Umbilical cord (tissue), 2 donors: Measurements from ENCODE around the gene PNPLA7. TPM values are rescaled to one million over a fixed set of nuclear protein-coding genes. Genes with fewer than 3 reads are reported as not detected.

Source experiments
- DNase-seq: peaks from one replicate; pipeline ENCODE4 v3.0.0-alpha.2; 2015; ENCODE audit warnings: low spot score
- total RNA-seq: library from RNA; depleted of rRNA; stranded (reverse); fragments of >200 nt; gene quantifications from one replicate; pipeline ENCODE4 v1.2.3, GENCODE V29; 2014; ENCODE audit warnings: low replicate concordance; ENCODE audit not compliant: insufficient read depth

The PNPLA7 gene
- total RNA-seq, 1 donor from 2014 or later = 4.3 TPM

DNA sequence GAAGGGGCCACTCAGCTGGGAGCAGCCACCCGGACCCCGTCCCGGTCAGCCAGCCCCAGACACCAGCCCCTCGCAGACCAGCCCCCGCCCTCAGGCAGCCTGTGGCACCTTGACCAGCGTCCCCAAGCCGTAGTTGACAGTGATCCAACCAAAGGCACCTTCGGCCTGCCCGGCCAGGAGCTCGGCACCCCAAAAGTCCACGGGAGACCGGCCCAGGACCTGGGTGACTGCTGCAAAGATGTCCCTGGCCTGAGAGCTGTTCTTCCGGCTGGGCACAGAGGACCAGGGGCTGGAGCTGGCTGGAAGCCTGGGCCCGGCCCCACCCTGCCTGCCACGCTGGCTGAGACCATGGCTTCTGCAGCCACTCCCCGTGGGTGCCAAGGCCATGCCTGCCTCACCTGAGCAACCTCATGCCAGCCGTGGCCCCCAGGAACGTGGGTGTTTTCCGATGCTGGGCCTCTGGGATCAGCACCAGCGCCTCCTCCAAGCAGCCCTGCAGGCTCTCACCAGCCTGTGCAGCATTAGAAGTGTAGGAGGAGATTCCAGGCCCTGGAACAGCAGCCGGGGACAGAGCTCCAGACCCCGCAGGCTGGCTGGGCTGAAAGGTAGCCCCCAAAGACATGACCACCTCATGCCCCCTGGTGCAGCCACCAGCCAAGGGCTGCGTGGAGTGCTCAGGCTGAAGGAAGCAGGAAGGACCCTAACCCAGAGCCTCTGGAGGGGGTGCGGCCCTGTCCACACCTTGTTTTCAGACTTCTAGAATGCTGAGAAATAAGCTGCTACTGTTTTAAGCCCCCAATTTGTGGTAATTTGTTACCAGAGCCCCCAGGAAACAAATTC is 113.2 kb downstream of the PNPLA7 start:
- no peak for DNase-seq

DNA sequence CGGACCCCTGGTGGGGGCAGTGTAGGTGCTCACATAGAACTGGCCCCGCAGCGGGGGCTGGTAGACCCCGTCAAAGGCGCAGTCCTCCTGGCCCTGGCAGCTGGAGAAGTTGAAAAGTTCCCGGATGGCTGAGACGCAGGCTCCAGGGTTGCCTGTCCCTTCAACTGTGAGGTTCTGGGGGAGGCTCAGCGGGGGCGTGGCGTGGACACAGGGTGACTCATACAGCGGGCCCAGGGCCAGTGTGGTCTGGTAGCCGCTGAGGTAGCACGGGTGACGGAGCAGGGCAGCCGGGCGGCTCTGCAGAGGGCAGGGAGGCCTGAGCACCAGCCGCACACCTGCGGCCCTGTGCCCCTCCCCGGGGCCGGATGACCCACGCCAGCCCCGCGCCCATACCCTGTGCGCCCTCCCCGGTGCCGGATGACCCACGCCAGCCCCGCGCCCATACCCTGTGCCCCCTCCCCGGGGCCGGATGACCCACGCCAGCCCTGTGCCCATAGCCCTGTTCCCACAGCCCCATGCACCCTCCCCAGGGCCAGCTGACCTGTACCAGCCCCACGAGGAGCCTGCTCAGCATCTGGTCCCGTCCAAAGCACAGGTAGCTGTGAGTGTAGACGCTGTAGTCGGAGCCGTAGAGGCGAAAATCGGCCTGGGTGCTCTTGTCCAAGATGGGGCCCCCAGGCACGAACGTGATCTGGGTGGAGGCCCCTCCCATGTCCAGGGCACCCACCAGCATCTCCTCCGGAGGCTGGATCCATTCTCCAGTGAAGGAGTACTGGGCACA is 114.0 kb downstream of the PNPLA7 start:
- DNase-seq = no peak

DNA sequence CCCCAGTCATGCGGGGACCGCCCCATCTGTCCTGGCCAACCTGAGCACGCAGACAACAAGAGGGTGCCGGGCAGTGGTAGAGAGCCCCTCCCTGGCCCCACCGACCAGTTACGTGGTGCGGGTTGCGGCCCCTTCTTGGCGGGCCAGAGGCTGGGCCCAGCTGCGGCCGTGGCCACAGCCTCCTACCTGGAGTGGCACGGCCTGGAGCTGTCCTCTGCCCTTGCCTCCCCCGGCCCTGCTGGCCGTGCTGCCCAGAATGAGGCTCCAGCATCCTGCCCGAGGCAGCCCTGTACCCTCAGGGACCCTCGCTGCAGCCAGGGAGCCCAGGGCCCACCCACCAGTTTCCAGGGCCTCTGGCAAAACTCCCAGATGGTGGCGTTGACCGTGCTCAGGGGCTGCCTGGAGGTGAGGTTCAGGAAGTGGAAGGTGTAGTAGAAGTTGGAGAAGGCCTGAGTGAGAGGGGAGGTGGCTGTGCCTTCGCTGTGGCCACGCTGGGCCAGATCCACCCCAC is 114.8 kb downstream of the PNPLA7 start:
- no peak for DNase-seq

DNA sequence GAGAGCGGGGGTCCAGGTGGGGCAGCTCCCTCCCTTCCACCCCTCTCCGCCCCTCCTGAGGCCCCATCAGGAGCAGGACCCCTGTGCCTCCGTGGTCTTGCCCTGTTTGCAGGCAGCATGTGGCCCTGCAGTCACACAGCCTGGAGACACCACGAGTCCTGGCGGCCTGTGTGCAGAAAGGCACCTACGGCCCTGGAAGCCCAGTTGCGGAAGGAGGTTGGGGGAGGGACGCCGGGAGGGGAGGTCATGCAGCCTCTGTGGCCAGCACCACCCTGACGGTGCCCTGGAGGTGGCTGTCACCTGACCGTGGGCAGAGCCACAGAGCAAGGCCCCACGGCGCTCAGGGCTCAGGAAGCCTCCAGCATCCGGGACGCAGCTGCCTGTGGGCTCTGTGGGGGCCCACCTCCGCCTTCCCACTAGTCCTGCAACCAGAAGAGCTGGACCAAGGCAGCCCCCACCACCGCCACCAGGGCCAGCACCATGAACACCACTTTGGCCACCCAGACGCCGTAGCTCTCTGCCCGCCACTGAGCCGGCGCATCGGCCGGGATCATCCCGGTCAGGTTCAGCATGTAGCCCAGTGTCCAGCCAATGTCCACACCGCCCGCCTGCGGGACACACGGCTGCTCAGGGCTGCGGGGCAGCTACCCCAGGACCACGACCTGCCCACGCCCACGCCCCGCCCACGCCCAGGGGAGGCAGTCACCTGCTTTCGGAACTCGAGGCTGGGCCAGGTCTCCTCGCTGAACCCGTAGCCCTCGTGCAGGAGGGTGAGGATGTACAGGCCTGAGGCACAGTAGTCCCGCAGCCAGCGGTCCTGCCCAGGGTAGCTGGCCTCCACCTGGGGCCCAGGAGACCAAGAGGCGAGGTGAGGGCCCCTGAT is 115.5 kb downstream of the PNPLA7 start:
- DNase-seq = no peak

DNA sequence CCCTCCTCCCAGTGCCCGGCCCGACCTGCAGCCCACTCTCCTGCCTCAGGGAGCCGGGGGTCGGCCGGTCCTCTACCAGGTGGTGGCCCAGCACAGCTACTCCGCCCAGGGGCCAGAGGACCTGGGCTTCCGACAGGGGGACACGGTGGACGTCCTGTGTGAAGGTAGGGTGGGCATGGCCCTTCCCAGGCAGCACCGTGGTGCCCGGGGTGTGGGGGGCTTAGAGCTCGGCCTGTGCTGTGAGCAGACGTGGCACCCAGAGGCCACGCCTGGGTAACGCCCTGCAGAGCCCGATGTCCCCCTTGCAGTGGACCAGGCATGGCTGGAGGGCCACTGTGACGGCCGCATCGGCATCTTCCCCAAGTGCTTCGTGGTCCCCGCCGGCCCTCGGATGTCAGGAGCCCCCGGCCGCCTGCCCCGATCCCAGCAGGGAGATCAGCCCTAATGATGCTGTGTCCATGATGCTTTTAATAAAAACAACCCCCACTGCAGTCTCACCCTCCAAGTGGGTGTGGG is 116.2 kb downstream of the PNPLA7 start:
- no peak for DNase-seq

DNA sequence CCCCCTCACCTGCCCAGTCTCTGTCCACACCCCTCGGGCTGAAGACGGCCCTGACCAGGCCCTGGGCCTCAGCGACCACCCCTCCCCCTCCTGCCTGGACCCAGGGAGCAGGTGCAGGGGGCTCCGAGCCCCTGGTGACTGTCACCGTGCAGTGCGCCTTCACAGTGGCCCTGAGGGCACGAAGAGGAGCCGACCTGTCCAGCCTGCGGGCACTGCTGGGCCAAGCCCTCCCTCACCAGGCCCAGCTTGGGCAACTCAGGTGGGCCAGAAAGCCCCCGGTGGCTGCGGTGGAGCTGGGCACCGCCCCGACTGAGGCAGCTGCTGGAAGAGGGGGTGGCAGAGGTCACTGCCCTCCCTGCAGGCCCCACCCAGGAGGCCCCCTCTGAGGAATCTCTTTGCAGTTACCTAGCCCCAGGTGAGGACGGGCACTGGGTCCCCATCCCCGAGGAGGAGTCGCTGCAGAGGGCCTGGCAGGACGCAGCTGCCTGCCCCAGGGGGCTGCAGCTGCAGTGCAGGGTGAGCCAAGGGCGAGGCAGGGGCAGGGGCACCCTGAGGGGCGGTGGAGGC is 116.8 kb downstream of the PNPLA7 start:
- no peak for DNase-seq

DNA sequence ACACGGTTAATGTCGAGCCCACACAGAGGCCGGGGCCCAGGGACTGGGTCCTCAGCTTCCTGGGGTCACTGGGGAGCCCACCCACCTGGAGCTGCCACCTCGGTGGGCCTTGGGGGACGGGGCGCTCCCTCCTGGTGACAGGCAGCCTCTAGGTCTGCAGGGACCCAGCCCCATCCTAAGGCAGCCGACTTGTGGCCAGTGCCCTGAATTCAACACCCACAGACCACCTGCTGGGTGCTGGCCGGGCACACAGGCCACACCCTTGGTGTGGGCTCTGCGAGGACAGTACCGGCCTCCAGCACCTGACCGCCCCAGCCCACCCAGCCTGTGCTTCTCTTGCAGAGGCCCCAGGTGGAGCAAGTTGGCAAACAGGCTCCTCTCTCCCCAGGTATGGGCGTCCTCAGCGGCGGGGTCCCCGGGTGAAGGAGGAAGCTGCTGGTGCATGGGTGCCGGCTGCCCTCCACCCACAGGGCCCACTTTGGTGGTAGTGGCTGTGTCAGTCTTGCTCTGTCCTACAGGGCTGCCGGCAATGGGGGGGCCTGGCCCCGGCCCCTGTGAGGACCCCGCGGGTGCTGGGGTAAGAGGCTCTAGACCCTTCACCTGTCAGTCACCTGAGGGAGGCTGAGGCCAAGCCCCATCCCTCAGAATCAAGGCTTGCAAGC is 117.4 kb downstream of the PNPLA7 start:
- DNase-seq = no peak

DNA sequence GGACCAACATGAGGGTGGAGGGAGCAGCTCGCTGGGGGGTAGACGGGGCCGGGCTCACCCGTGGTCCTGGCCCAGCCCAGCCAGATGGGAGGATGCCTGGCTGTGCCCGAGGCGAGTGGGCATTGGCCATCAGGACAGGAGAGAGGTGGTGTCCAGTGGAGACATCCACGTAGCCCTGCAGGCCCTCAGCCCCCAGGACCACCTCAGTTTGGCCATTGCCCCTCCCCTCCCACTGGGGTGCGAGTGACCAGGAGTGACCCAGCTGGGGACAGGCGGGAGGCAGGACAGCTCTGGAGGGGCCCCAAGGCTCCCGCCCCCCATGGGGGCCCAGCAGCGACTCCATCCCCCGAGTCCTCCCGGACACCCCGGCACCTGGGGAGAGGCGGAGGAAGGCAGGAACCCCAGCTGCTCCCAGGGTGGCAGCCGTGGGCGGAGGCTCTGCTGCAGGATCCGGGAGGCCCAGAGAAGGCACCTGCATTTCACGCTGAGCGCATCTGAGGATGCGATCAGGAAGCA is 118.7 kb downstream of the PNPLA7 start:
- no peak for DNase-seq

DNA sequence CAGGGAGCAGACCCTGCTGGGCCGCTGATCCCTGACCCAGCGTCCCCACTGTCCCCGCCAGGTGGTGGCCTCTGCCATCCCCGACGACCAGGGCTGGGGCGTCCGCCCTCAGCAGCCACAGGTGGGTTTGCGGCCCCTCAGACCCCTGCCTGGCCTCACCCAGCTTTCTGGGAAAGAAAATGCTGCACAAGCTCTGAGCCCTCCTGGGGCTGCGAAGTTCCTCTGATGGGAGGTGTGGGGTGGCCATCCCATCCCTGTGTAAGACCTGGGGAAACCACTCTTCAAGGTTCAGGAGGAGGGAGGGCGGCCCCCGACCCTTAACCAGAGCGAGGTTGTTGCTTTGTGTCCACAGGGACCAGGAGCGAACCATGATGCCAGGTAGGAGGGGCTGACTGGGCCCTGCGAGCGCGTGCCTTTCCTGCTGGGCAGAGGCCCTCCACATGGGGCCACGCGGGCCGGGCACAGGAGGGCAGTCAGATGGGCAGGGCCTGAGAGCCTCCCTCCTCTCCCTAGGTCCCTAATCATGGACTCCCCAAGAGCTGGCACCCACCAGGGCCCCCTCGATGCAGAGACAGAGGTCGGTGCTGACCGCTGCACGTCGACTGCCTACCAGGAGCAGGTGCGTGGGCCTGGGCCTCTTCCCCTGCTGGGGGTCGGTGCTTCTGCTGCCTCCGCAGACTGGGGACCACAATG is 119.3 kb downstream of the PNPLA7 start:
- DNase-seq = no peak

DNA sequence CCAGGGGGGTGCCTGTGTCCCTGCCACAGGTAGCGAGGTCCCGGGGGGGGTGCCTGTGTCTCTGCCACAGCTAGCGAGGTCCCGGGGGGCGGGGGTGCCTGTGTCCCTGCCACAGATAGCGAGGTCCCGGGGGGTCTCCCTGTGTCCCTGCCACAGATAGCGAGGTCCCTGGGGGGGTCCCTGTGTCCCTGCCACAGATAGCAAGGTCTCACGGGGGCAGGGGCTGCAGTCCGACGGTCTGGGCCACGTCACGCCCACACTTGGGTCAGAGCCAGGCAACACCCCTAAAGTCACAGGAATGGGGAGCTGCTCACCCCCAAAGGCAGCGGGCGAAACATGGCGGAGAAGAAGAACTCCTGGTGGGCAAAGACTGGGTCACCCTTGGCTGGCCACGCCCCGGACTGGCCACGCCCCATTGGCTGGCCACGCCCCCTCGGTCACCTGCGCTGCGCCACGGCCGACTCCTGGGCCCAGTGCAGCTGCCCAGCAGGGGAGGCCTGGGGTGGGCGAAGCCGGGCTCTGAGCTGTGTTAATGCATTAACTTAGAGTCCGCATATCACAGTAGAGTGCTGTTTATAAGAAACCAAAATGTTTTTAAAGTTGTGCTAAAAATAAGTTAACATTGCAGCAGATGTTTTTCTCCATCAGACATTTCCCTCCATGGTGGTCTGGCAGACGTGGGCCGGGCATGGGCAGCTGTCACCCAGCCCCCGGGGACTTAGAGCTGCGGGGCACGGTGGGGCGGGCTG is 120.1 kb downstream of the PNPLA7 start:
- DNase-seq = no peak

DNA sequence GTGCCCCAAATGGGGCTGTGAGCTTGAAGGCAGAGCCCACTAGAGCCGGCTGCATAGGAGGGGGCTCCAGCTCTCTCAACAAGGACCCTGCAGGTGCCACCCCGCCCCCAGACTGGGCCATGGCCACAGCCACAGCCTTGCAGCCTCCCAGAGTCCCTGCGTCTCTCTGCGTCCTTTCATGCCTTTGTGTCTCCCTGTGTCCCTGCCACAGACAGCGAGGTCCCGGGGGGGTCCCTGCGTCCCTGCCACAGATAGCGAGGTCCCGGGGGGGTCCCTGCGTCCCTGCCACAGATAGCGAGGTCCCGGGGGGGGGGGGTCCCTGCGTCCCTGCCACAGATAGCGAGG is 120.7 kb downstream of the PNPLA7 start:
- no peak for DNase-seq

DNA sequence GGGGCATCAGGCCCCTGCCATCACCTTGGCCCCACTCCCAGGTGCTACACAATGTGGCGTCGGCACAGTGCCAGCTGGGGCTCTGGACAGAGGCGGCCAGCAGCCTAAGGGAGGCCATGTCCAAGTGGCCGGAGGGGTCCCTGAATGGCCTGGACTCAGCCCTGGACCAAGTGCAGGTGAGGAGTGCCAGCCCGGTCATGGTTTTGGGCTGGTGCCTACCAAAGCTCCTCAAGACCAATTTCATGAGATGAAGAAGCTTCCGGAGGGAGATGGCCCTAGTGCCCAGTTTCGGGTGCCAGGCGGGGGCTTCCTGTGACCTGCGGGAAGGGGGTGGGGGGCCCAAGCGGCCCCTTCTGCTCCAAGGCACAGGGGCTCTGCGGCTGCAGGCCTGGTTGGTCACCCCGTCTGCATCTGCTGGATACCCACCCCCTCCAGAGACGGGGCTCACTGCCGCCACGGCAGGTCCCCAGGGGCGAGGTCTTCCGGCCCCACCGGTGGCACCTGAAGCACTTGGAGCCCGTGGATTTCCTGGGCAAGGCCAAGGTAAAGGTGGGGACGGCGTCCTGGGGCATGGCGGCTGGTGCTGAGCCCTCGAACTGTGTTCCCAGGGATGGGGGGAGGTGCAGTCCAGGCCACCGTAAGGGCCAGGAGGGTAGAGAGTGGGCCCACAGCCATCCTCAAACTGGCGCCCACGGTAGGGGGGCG is 121.2 kb downstream of the PNPLA7 start:
- no peak for DNase-seq

DNA sequence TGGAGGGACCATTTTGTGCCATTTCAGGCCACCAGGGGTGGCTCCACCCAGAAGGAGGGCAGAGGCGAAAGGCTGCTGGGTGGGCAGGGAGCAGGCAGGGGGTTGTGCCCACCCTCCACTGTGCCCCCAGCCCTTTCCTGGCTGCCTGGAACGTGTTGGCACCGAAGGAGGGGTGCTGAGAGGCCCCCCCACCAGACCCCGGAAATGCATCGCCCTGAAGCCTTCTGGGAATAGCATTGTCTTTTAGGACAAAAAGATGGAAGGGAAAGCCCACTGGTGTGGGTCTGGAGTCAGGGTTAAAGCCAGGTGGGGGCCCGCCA is 121.9 kb downstream of the PNPLA7 start:
- DNase-seq = no peak

DNA sequence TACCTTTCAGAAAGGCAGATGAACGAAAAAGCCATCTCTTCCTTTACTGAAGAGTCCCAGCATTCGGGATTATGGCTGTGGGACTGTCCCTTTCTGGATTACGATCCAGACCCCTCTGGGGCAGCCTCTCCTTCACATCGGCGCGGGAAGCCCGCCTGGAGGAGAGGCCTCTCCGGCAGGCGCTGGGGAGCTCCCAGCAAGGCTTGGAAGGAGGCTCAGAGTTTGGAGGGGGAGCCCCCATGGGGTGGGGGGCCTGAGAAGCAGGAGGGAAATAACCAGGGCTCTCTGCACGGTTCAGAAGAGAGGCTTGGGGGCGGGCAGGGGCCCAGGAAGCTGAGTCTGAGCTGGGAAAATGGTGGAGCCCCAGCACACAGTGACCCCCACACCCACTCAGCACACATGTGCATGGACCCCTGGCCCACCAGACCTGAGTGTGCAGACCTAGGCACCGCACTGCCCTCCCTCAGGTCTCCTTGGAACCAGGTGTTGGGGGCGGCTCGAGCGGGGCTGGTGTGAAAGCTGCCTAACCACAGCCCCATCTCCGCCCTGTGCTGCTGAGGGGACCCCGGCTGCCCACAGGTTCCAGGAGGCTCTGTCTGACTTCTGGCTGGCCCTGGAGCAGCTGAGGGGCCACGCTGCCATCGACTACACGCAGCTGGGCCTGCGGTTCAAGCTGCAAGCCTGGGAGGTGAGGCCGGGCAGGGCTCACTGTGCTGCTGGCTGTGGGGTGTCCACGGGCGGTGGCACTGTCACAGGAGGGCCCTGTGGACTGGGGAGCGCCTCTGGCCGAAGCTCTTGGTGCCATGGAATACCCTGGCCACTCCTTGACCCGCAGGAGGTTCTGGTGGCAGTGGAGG is 122.5 kb downstream of the PNPLA7 start:
- no peak for DNase-seq

DNA sequence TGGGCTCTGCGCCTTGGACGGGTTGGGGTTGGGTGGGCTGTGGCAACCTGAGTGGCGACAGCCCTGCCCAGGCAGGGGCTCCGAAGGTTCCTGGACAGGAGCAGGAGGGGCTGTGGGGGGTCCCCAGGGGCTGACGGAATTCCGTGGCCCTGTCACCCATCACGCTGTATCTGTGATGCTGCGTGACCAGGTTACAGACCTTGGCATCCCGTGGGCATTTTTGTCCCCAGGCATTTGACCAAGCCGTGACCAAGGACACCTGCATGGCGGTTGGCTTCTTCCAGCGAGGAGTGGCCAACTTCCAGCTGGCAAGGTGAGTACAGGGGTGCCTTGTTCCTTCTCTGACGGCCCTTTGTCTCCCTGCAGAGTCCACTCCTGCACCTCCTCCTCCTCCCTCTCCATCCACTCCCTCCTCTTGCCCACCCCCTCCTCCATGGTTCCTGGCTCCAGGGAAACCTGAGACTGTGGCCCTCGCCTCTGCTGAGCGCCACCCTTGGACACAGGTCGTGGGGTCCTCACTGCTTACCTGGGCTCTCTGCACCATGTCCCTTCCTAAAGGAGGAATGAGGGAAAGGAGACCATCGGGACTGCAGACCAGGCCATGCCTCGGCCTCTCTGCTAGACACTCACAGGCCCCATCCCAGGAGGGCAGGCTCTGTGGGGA is 124.1 kb downstream of the PNPLA7 start:
- no peak for DNase-seq

DNA sequence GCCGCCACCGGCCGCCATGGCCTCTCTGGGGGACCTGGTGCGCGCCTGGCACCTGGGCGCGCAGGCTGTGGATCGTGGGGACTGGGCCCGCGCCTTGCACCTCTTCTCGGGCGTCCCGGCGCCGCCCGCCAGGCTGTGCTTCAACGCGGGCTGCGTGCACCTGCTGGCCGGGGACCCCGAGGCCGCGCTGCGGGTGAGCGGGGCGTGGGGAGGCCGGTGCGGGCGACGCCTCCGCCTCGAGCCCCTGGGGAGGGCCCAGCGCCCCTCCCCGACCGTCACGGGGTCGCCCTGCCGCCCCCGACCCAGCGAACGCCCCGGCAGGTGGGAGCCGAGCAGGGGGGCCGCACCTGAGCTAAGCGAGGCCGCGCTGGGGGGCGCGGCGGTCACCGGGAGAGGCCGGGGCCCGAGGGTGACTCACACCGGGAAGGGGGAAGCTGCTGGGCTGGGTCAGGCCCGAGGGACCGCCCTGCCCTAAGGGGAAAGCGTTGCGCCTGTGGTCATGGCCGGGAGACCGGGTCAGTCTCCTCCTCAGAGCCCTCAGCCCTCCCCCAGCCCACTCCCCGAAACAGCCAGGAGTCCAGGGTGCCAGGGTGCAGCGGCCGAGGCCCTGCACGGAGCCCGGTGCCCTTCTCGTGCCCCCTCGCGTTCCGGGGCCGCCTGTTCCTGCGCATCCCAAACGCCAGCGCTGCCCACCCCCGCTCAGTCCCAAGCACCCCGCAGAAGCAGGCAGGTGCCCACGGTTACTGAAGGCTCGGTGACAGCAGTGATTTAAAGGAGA is 126.5 kb downstream of the PNPLA7 start:
- DNase-seq = peak; percentile 24
